NCI-H748 treated with DMSO at 0.1 percent for 48 hours (cell line): ENCODE measurements around the gene PNPLA4.

ENCODE experiments used
- DNase-seq: peaks from one replicate; lab custom pipeline; 2025; lab: John Stamatoyannopoulos, UW

PNPLA4 gene, protein sequence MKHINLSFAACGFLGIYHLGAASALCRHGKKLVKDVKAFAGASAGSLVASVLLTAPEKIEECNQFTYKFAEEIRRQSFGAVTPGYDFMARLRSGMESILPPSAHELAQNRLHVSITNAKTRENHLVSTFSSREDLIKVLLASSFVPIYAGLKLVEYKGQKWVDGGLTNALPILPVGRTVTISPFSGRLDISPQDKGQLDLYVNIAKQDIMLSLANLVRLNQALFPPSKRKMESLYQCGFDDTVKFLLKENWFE

DNA sequence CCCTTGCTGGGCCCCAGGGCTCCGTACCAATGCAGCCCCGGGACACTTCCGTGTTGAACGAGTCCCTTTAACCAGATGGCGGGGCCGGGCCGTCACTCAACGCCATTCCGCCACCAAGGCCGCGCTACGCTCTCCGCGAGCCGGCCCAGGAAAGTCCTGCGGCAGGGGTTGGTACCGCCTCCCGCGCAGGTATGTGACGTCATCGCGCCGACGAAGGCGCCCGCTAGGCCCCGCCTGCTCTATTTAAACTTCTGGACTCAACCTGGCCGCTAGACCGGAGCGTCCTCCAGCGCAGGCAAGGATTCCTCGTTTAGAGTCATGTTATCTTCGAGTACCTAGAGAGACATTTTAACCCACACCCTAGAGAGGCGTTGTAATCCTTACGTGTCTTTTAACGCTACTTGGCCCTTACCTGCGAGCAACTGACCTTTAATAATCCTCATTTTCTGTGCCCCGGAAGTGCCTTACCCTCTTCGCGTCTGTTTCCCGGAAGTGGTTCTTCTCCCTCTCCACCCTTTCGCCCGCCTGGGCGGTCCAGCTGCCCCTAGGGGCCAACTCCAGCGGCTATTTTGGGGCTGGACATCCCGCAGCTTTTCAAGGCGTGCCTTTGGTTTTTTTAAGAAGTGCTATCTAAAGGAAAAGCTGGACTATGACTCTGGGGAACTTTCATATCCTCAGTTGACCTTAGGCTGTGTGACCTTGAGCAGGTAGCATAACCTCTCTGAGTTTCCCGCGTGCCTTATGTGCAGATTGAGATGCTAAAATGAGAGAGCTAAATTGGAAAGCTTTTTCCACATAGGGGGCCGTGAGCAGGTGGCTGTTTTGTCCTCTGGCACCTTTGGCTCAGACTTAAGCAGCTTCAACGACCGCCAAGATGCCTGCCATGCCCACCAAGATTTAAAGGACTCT is at the start of gene PNPLA4:
Gene PNPLA4 (minus strand): TSS at position 155 of the 909 bp plus-strand sequence. CDS start 1,294 bp downstream, outside the sequence.
- no peak for DNase-seq

DNA sequence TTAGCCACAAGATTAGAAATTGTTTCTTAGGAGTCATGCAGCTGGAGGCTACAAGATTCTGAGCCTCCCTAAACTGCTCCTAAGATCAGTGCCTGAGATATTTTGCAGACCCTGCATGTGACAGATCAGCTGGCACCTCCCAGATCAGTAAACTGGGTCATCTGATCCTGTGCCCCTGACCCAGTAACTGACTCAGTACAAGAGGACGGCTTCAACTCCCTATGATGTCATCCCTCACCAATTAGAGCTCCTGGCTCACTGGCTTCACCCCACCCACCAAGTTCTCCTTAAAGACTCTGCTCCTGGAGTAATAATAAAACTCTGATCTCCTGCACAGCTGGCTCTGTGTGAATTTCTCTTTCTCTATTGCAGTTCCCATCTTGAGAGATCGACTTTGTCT is 45.4 kb upstream of the PNPLA4 start:
- DNase-seq = no peak

DNA sequence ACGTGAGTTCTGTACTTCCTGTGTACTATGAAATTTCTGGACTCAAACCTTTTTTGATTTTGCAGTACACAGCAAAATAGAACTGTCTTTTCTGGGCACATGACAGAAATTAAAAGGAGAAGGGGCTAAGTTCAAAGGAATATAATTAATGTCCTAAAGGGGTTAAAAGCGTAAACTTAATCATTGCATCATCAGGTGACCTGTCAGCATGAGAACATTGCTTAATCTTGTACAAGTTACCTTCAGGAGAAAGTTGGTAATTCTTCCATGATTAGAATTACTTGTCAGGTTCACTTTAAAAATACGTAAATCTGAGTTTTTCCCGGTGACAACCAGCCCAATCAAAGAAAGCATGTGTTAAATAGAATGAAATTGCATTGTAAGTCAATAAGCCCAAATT is 43.2 kb upstream of the PNPLA4 start:
- DNase-seq = no peak

DNA sequence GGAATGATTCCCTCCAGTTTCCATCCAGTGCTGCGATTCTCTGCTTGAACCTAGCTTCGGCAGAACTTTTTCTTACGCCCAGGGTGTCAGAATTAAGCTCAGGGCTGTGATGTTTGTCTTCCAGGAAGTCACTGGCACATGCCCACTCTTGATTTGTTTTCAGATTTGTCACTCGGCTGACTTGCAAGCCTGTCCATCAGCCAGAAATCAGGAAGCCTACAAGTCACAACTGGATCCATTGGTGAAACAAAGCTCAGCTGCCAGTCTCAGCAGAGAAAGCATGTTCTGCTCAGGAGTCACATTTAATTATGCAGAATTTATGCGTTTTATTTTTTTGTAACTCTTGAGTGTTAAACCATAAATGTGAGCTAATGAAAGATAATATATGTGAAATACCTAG is 38.2 kb upstream of the PNPLA4 start:
- no peak for DNase-seq

DNA sequence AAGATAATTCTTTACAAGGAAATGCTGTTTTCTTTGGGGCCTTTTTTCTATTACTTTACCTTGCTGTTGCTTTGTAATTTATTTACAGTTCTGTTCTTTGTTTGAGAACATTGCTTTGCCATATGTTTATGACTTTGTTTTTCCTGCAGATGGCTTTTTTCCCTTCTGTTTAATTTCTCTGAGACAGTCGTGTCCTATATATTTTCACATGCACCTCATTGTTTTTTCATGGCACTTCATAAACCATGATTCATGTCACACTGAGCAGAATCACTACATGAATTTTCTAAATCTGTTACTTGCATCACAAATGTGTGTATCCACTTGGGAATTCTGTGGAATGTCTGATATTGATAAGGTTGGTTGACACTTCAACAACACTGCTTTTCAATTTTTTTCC is 33.0 kb upstream of the PNPLA4 start:
- no peak for DNase-seq

DNA sequence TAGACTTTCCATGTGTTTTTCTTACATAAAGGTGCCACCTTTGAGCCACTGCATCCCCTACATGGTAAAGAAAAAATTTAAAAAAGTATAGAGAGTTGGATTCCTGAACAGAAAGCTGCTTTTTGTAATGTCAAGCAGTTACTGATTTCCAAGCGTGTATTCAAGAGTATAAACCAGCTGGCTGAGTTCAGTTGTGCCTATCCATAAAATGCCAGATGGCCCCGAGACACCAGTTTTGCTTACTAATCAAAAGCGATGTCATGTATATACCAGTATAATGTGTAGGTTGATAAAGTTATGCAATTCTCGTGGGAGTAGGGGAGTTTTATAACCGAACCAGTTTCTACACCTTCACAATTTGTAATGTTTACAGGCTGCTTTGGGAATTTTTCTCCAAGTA is 26.2 kb upstream of the PNPLA4 start:
- no peak for DNase-seq

DNA sequence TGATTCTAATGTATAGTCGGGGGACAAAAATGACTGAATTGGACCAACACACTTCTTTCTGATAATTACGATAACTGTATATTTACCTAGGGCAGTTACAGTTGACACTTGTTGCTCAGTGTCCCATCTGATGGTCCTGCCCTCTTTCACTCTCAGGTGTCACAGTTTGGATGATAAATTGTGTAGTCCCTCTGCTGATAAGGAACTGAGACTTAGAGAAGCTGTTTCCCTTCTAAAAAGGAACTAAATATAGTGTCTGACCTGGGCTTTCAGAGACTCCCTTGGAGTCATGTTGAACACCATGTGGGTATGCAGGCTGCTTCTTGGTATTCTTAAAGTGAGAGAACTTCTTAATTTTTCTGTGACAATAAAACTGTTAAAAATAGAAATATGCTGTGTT is 23.7 kb upstream of the PNPLA4 start:
- no peak for DNase-seq

DNA sequence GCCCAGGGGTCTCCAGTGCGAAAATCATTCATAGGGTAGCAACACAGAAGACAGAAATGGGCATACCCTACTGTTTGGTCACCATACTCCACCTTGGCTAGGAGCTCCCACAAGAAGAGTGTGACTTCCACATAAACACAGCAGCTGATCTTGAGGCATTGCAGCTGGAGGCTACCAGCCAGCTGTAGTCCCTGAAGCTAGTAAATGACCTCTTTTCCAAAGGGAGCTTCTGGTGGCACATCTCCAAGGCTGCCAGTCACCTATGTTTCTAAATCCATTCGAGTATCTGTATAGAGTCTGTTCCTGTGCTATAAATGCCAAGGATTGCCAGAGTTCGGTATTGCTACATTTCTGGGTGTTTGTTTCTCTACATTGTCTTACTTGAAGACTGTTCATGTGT is 21.3 kb upstream of the PNPLA4 start:
- DNase-seq = no peak

DNA sequence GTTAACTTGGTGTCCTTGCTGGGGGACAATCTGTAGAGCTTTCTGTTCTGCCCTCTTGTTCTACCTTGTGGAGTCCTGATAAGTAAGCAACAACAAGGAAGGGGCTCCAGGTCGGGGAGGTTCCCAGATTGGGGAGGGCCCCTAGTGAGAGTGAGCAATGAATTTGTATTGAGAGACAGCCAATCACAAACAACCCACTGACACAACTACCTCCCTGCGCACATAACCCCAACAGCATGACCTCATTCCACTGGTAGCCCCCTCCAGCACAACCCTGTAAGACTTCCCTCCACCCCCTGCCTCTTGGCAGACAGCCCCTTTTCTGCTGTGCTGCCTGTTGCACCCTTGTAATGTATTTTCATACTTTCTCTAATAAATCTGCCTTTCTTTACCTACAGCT is 19.7 kb upstream of the PNPLA4 start:
- no peak for DNase-seq

DNA sequence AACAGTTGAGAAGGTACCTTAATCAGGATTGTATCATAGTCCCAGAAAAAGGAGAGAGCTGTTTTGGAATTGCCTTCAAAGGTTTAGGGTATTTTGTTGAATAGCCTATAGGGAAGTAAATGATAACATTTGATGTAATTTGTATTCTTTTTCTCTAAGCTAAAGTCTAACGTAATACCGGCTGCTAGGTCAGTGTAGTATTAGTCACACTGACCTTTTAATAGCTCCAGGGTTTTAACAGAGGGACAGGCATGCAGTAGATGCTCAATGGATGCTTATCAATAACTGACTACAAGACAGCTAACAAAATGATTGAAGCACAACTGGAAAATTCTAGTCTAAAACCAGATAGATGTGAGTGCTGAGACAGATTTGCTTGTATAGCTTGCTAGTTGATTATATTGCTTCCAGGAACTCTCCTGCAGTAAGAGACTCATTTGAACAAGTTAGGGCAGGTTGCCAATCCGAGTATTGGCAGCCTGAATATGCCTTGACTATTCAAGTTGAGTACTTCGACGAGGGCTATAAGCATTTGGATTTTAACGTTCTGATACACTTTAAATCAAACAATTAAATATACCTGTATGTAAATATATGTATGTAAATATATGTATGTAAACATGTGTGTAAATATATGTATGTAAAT is 16.5 kb upstream of the PNPLA4 start:
- DNase-seq = no peak

DNA sequence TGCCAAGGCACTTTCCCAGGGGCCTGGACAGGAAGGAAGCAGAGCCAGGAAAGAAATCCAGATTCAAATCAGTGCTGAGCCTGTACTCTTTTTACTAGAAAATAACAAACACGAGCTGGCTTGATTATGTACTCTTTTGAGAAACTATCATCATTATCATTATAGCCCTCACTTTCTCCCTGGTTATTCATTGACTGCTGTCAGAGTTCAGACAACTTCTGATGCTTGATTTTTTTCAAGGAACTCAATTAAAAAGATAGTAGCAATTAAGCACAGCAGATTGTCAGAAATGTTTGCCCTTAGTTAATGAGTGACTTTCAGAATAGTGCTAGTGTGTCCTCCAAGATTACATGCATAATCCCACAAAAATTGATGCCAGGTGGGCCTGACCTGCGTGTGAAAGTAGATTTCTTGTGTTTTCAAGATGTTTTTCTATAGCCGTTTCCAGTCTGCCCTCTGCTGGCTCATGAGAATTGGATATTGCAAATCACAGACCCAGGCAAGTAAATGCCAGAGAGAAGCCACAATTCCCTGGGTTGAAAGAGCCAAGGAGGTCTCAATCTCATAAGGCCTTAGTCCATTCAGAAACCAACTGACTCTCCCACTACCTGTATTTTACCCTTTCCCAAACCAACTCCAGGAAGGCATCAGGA is 14.3 kb upstream of the PNPLA4 start:
- peak; percentile 64 for DNase-seq

DNA sequence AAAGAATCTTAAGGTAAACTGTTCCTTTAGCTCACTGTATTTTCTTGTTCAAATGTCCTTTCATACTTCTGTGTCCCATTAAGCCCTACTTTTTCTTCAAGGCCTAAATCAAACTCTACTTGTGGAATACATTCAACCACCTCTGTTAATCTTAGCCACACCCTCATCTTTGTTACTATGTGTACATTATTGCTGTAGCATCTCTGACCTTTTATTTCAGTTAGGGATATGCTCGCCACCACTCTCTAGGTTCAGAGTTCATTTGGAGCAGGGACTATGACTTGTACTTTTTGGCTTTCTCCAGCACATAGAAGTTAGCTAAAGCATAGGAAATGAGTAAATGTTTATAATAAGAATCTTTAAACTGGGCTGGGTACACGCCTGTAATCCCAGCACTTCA is 6.8 kb upstream of the PNPLA4 start:
- DNase-seq = no peak

DNA sequence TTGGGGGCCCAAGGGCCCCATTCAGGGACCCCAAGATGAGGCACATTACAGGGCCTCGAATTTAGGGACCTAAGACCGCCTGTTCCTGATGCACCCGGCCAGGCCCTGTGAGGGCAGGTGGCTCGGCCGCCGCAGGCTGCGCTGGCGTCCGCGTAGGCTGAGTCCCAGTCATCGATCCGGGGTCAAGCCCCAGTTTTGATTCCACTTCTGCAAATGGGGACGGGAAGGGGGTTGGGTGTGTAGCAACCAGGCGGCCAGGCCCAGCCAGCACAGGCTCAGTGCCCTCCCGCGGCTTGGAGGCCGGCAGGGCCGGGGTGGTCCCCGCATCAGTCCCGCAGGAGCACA is 327 bp downstream of the PNPLA4 start:
- DNase-seq = no peak

DNA sequence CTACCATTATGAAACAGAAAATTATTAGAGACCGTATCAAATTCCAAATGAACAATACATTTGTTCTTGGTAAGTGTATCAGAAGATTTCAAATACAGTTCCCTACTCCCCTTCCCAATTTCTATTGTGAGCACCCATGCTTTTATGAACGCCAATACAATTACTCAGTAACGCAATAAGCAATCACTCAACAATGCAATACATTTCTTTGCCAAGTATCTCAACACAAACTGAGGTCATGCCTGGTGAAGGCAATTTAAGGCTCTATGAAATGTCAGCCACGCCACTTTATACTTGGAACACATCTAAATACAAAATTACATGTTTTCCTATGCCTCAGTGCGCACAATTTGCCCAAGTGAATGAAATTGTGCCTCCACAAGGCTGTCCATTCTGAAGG is 712 bp downstream of the PNPLA4 start:
- no peak for DNase-seq

DNA sequence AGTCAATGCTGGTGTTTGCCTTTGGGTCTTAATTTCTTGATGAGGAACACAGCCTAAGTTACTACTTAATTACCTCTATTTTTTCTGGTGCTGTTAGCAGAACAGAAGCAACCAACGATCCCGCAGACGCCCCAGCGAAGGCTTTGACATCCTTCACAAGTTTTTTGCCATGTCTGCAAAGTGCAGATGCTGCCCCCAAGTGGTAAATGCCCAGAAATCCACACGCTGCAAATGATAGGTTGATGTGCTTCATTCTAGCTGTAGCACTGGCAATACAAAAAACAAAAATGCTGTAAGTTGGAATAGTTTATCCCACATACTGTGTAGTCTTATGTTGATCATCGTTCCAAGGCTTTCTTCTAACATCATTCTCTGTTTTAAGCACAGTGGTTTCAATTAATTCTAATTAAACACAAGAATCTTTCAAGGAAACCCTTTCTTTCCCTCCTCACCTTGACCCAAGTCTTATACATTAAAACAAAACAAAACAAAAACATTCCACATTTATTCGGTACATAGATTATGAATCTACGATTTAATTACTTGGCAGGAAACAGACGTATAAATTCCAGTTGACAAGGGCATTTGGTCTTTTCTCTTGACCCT is 1.2 kb downstream of the PNPLA4 start:
- DNase-seq = peak; percentile 73

DNA sequence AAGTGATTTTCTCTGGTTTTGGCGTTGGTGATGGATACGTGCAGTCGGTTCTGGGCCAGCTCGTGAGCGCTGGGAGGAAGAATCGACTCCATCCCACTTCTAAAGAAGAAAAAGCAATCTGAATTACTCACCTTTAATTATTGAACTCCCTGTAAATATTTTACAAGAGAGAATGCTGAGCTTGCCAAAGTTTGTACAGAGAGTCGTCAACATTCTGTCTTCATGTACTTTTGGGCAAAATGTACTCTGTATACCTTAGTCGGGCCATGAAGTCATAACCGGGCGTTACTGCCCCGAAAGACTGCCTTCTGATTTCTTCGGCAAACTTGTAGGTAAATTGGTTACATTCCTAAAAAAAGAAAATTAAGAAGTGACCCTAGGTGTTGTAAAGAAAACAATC is 5.5 kb downstream of the PNPLA4 start:
- no peak for DNase-seq

DNA sequence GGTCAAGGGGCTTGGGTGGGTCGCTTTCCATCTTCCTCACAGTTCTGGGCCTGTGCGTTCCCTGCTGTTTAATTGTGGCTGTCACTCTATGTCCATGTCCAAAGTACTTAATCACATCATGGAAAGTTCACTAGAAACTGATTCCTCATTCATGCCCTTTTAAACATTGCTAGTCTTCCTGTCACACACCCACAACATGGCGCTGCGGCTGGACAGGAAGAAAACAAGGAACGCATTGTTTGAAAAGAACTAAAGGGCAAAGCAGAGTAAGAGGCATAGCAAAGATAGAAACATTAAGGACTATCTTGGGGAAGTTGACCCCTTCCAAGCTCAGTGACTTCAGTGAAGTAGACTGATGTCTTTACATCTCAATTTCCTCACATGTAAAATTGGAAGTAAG is 18.4 kb downstream of the PNPLA4 start:
- DNase-seq = no peak

DNA sequence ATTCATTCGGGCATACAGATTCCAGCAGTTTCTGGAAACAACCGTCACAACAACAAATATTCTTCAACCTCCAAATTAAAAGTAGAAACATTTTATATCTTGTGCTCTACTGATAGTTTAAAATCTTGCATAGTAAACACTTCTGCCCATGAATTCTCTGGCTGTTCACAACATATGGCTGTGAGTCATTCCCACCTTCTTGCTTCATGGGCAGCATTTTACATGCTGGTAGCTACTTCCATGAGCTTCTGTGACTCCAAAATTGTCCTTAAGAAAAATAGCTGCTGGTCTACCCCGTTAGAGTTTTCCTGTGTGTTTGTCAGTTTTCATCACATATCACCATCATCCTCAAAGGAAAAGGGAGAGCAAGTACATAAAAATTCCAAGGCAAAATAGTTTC is 22.7 kb downstream of the PNPLA4 start:
- DNase-seq = no peak

DNA sequence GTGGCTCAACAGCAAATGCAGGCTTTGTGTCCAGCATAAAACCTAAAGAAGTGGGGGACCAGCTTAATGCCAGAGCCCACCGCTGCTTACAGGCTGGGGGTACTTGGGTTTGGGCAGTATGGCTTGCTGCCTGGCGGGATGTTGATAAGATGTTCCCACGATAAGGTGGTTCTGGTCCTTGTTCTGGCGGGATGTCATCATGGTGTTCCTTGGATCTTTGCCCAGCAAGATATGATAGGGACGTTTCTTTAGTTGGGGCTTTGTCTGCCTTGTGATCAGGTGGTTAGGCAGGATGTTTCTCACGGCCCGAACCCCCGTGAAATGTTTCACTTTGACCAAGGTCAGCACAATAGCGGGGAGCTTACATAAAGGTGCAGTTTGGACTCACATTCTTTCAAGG is 35.3 kb downstream of the PNPLA4 start:
- no peak for DNase-seq

DNA sequence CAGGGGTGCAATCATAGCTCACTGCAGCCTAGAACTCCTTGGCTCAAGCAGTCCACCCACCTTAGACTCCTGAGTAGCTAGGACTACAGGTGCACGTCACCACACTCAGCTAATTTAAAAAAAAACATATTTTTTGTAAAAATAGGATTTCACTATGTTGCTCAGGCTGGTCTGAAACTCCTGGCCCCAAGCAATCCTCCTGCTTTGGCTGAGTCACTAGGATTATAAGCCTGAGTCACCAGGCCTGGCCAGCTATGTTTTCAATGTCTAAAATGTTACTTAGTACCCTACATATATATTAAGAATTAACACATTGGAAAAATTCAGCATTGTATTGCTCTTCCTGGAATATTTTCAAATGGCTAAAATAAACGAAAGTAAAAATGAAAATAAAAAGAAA is 37.5 kb downstream of the PNPLA4 start:
- DNase-seq = no peak

DNA sequence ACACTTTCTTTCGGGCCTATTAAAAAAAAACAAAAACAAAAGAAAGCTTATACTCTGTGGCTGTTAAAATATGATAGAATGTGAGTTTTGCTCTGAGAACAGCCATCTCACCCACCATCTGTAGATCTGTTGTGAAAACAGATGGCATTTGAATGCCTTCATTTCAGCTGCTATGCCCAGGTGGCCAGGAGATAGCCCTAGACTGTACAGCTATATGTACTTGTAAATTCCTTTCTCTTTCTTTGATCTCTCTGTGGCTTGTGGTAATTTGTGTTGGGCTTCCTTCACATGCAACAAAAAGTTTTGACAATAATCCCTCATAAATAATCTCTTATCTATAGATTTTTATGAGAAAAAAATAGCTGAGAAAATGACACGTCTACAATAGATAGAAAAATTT is 38.1 kb downstream of the PNPLA4 start:
- no peak for DNase-seq

DNA sequence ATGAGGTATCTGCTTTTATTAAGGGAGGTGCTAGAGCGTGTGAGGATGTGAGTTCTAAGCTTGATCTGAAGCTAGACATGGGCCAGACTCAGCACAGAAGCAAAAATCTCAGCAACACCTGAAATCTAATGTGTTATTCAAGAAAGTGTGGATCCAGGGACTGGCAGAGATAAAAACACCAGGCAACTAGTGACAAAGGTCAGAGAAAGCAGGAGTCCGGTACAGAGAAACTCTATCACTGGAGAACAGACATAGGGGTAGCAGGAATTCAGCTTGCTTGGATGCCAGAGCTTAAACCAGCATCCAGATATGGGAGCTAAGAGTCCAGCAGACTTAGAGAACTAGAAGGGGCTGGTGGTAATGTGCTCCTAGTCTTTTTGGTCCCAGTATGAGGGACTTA is 50.3 kb downstream of the PNPLA4 start:
- no peak for DNase-seq
